Kasumi-1 (cell line): ENCODE results near the gene GRM1.

ENCODE experiments used
- DNase-seq, 2 experiments: peaks; one replicate each; lab custom pipeline; 2025; lab: John Stamatoyannopoulos, UW

Gene GRM1

DNA sequence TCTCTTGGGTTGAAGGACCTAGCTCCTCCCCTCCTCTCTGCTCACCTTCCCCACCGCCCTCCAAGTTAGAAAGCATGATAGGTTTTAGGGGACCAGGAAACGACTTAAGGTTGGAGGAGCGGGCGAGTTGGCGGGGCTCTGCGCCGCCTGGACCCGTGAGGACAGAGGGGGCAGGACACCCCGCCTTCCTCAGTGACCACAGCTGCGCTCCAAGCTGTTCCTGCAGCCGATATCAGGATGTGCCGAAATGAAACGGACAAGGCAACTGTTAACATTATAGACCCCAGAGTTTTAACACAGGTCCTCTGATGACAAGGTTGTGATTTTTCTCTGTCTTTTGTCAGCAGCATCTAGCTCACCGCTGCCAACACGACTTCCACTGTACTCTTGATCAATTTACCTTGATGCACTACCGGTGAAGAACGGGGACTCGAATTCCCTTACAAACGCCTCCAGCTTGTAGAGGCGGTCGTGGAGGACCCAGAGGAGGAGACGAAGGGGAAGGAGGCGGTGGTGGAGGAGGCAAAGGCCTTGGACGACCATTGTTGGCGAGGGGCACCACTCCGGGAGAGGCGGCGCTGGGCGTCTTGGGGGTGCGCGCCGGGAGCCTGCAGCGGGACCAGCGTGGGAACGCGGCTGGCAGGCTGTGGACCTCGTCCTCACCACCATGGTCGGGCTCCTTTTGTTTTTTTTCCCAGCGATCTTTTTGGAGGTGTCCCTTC lies at the start of gene GRM1:
Gene GRM1, plus strand, starts transcription at position 212 of the 722 bp plus-strand sequence. Its CDS starts 456 bp downstream, at position 668.
- DNase-seq: no peak

- DNase-seq: no peak
These were observed 19.5 kb upstream of the GRM1 start for GRCh38 chr6:146009338-146009737.

DNA sequence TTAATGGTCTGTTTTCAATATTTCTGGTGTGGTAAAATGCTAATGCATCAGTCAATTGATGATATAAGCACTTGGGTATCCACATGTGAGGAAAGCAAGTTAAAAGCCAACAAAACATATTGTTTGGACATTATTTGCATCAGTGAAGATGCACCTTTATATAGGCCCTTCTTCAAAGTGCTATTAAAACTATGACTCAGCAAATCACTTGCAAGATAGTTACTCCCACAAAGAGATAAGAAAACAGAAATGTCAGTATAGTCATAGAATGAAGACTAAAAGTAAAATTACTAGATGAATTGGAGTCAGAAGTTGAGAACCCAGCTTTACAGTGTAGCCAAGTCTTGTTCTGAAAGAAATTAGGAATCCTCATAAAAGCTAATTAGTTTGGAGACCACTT lies 14.6 kb upstream of the GRM1 start:
- DNase-seq: no peak

DNA sequence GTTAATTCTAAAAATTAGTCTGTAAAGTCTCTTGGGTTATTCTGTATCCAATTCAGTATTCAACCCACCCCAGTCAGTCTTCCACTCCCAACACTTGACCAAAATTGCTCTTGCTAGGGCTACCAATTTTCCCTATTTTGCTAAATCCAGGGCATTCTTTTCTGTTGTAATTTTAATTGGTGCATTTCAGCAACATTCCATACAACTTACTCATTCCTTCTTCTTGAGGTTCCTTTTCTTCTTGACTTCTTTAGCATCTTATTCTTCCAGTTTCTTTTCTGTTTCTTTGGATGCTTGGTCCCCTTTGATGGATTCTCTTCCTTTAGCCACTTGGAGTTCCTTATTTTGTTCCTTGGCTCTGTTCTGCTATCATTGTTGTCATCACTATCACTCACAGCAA lies 11.2 kb upstream of the GRM1 start:
- DNase-seq: no peak

- DNase-seq: no peak
These were observed 2.0 kb upstream of the GRM1 start for GRCh38 chr6:146026873-146027272.

GRCh38 chr6:146027586-146028251 lies 1.1 kb upstream of the GRM1 start:
- DNase-seq: no peak

- peak; percentile 15 to 20 for DNase-seq
These were observed 538 bp upstream of the GRM1 start for GRCh38 chr6:146028252-146028795.

DNA sequence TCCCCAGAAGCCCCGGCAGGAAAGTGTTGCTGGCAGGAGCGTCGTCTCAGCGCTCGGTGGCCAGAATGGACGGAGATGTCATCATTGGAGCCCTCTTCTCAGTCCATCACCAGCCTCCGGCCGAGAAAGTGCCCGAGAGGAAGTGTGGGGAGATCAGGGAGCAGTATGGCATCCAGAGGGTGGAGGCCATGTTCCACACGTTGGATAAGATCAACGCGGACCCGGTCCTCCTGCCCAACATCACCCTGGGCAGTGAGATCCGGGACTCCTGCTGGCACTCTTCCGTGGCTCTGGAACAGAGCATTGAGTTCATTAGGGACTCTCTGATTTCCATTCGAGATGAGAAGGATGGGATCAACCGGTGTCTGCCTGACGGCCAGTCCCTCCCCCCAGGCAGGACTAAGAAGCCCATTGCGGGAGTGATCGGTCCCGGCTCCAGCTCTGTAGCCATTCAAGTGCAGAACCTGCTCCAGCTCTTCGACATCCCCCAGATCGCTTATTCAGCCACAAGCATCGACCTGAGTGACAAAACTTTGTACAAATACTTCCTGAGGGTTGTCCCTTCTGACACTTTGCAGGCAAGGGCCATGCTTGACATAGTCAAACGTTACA lies 817 bp downstream of the GRM1 start:
- DNase-seq: no peak

DNA sequence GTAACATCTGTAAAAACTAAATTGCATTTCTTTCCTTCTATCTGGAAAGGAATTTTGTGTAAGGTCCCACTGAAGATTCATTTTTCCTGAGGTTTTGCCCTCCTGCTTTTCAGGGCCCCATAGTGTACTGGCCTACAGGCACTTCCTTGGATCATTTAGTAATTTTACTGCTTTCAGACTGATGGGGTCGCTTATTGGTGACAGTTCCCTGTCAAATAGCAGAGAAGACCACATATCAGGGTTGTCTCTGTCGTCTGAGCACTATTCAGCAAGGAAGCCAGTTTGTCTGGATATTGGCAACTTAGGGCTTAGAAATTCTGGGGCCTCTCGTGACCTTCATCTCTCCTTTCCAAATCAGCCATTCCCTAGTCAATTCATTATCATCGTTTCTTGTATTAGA lies 3.5 kb downstream of the GRM1 start:
- no peak for DNase-seq

DNA sequence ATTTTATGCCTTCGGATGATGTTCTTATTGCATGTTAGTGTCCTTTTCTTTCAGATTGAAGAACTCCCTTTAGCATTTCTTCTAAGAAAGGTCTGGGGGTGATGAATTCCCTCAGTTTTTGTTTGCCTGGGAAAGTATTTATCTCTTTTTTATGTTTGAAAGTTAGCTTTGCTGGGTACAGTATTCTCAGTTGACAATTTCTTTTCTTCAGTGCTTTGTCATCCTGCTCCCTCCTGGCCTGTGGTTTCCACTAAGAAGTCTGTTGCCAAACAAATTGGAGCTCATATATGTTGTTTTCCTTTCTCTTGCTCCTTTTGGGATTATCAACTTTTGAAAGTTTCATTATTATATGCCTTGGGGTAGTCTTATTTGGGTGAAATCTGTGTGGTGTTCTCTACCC lies 11.5 kb downstream of the GRM1 start:
- DNase-seq: no peak

DNA sequence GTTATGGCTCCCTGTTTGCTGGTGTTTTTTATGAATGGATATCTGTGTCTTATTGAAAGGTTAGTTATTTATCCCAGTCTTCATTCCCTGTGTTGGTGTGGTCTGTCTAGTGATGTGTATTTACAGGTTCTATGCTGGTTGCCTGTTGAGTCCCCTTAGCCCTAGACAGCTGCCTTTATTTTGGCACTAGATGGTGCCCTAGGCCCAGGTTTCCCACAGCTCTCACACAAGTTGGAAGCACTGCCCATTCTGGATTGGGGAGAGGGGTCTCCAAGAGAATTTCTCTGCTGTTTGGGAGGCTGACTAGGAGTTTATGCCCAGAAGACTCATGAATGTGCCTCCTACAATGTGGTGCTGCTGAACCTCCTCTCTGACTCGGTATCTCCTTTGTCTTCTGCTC lies 12.4 kb downstream of the GRM1 start:
- peak; percentile 42 to 44 for DNase-seq

- DNase-seq: no peak
These were observed 18.5 kb downstream of the GRM1 start for GRCh38 chr6:146047371-146047770.

DNA sequence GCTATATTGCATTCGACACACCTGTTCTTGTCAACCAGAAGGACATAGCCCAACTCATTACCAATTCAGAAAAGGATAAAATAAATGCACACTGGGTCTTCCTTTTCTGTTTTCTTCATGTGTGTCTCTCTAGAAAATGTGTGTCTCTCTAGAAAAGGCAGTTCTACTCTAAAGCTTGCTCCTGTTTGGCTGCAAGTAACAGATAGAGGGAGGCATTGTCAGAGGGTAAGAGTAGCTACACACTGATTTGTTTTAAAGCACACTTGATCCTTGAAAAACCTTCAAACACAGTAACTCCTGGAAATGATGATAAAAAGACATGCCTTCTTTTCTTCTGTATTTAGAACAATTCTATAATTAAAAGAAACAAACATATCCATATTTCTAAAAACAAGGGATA lies 21.3 kb downstream of the GRM1 start:
- no peak for DNase-seq

DNA sequence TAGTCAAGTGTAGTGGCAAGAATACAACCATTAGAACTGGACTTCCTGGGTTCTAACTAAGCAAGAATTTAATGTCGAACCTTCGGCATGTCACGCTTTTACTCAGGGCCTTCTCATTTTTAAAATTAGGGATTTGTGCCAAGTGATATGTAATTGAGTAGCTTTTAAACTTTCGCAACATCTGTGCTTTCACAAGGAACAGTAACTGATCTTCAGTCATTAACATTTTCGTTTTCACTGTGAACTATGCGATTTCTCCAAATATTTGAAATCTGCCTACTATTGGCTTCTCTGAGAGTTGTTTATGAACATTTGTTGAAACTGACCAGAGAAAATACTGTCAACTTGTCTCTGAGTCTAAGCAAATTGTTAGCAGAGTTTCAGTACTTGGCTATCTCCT lies 27.6 kb downstream of the GRM1 start:
- no peak for DNase-seq

DNA sequence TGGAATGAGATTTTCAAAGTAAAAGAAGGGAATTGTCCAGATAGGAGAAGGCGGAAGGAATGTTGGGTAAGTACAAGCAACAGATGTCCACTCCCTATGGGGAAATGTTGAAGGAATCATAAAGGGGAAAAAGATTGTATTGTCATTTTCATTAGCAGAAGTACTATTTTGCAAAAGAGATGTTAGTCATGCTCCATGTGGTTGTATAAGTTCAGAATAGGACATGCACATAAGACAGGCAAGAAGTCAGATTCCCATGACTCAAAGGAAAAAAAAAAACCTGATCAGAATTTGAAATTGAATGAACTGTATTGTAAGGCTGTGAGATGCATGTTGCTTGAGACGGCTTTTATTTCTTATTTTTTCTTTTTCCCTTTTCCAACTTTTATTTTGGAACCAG lies 36.8 kb downstream of the GRM1 start:
- DNase-seq: no peak

- no peak for DNase-seq
These were observed 37.6 kb downstream of the GRM1 start for GRCh38 chr6:146066506-146066905.

- DNase-seq: no peak
These were observed 42.9 kb downstream of the GRM1 start for GRCh38 chr6:146071781-146072180.

GRCh38 chr6:146077992-146078391 lies 49.1 kb downstream of the GRM1 start:
- no peak for DNase-seq

DNA sequence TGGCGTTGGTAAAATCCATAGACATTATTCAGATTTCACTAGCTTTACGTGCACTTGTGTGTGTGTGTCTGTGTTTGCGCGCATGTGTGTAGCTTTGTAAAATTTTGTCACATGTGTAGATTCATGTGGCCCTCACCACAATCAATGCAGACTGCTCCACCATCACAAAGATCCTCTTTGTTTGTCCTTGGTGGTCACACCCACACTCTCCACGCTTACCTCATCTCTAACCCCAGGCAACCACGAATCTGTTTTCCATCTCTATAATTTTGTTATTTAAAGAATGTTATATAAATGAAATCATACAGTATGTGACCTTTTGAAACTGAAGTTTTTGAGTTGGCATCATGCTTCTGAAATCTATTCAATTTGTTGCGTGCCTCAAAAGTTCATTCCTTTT lies 58.5 kb downstream of the GRM1 start:
- DNase-seq: no peak

GRCh38 chr6:146090474-146090873 lies 61.6 kb downstream of the GRM1 start:
- DNase-seq: no peak

DNA sequence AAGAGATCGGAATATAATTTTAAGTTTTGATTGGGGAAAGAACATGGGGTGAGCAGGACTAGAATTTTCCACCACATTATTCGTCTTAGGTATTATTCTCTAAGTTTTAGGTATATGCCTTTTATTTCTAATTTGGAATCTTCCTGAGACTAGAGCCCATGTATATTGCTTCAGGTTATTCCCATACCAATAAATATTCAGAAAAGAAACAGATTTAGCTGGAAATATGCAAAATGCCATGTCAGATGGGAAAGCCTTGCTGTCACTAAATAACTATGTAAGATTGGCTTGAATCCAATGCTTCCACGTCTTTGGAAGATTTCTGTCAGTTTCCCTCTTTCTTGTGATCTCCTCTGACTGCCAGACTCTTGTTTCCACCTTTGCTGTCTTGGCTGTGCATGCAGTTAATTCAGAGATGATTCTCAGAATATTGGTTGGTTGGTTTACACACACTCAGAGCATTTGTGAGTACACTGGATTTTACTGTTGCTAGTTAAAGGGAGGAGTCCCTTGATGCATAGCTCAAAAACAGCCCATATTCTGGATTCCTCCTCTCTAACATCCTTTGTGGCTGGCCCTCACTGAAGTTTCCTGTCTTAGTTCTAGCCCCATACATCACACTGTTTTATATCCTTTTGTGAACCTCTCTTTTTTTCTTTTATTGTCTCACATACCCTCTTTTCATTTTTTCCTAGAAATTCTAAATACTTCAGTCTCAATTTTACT lies 64.3 kb downstream of the GRM1 start:
- DNase-seq: no peak

GRCh38 chr6:146095481-146095880 lies 66.6 kb downstream of the GRM1 start:
- no peak for DNase-seq
